Measurements from ENCODE around the gene C11orf91.
"Not testable (repeated sequence)": the region's sequence is repeated elsewhere in the genome, so short reads cannot be mapped to it uniquely, and the experiment has no call there.

Gene C11orf91

GRCh38 chr11:33667819-33668467, 32.7 kb downstream of the C11orf91 start:
- in situ Hi-C loops (cut with MboI; ENCODE audit: low sequenced_read_pairs, unreplicated experiment) = no loop called here
- no peak for TF ChIP-seq CTCF (IDR thresholded peaks at IDR 0.05; ENCODE audit: borderline replicate concordance, control extremely low read depth, extremely low read depth, insufficient read depth, missing control alignments)
- DNase-seq (ENCODE audit: low spot score) = no peak

GRCh38 chr11:33665350-33666106, 35.1 kb downstream of the C11orf91 start:
- DNase-seq (ENCODE audit: low spot score) = no peak
- in situ Hi-C loops (cut with MboI; ENCODE audit: low sequenced_read_pairs, unreplicated experiment) = no loop called here
- no peak for TF ChIP-seq CTCF (IDR thresholded peaks at IDR 0.05; ENCODE audit: borderline replicate concordance, control extremely low read depth, extremely low read depth, insufficient read depth, missing control alignments)

GRCh38 chr11:33664827-33665226, 35.8 kb downstream of the C11orf91 start:
- no peak for DNase-seq (ENCODE audit: low spot score)
- no peak for TF ChIP-seq CTCF (IDR thresholded peaks at IDR 0.05; ENCODE audit: borderline replicate concordance, control extremely low read depth, extremely low read depth, insufficient read depth, missing control alignments)
- in situ Hi-C loops (cut with MboI; ENCODE audit: low sequenced_read_pairs, unreplicated experiment) = no loop called here

- TF ChIP-seq CTCF (IDR thresholded peaks at IDR 0.05; ENCODE audit: borderline replicate concordance, control extremely low read depth, extremely low read depth, insufficient read depth, missing control alignments) = no peak
- in situ Hi-C loops (cut with MboI; ENCODE audit: low sequenced_read_pairs, unreplicated experiment) = no loop called here
- no peak for DNase-seq (ENCODE audit: low spot score)
These were observed 36.5 kb downstream of the C11orf91 start for GRCh38 chr11:33664166-33664565.

GRCh38 chr11:33663121-33663520, 37.5 kb downstream of the C11orf91 start:
- DNase-seq (ENCODE audit: low spot score) = no peak
- in situ Hi-C loops (cut with MboI; ENCODE audit: low sequenced_read_pairs, unreplicated experiment) = no loop called here
- TF ChIP-seq CTCF (IDR thresholded peaks at IDR 0.05; ENCODE audit: borderline replicate concordance, control extremely low read depth, extremely low read depth, insufficient read depth, missing control alignments) = no peak

GRCh38 chr11:33661526-33661925, 39.1 kb downstream of the C11orf91 start:
- DNase-seq (ENCODE audit: low spot score); in situ Hi-C loops (cut with MboI; ENCODE audit: low sequenced_read_pairs, unreplicated experiment): not testable (repeated sequence)

- in situ Hi-C loops (cut with MboI; ENCODE audit: low sequenced_read_pairs, unreplicated experiment) = no loop called here
- DNase-seq (ENCODE audit: low spot score) = no peak
- no peak for TF ChIP-seq CTCF (IDR thresholded peaks at IDR 0.05; ENCODE audit: borderline replicate concordance, control extremely low read depth, extremely low read depth, insufficient read depth, missing control alignments)
These were observed 39.7 kb downstream of the C11orf91 start for GRCh38 chr11:33660962-33661361.

Measured in GM13976 (cell line).